ENCODE data around the gene SLC16A8.

The SLC16A8 gene

GRCh38 chr22:38056969-38057891 lies 26.8 kb downstream of the SLC16A8 start, which contains the start of gene PICK1:
Gene PICK1, plus strand, starts transcription at chr22:38057404. Its CDS starts 406 bp downstream, at chr22:38057810.
- H3K27ac ChIP-seq (ENCODE audit: low read length): no peak within 1 kb of the TSS
- H3K4me2 ChIP-seq (ENCODE audit: insufficient read depth, low read length): no peak within 1 kb of the TSS
- DNase-seq (no peak), ATAC-seq (ENCODE audit: insufficient read depth, low read depth) (no peak)
- H3K4me1 ChIP-seq (ENCODE audit: insufficient read depth, low read length): peaks cover 3% of the 10 kb centered on the region
- no peak for TF ChIP-seq EZH2 (IDR thresholded peaks at IDR 0.05; ENCODE audit: borderline replicate concordance, low read depth, low read length, severe bottlenecking)
- no peaks in the 10 kb centered on the region for H3K79me2 ChIP-seq (ENCODE audit: insufficient read depth, low read length)
- H3K4me3 ChIP-seq (ENCODE audit: low read depth in 1 of 2, low read length in 2 of 2): no peak within 1 kb of the TSS
- H4K20me1 ChIP-seq (ENCODE audit: insufficient read depth, low read length): no peaks in the 10 kb centered on the region
- H3K9me3 ChIP-seq (ENCODE audit: insufficient read depth, low read length, severe bottlenecking): no peaks in the 10 kb centered on the region
- no peak within 1 kb of the TSS for H3K9ac ChIP-seq (ENCODE audit: low read depth, low read length)
- H3K27me3 ChIP-seq (ENCODE audit: insufficient read depth, low read length, poor library complexity): peaks cover 2% of the 10 kb centered on the region
- H2AFZ ChIP-seq (ENCODE audit: low read depth, low read length): no peak within 1 kb of the TSS
- H3K36me3 ChIP-seq (ENCODE audit: insufficient read depth, low read length): no peaks in the 10 kb centered on the region

- H3K4me3 ChIP-seq (ENCODE audit: low read depth in 1 of 2, low read length in 2 of 2): no peak overlapping the region
- H3K4me2 ChIP-seq (ENCODE audit: insufficient read depth, low read length): peak overlapping the region; percentile 23; the same call in 1 of the 2 replicates
- peak overlapping the region; percentile 54; the same call in 1 of the 2 replicates for H2AFZ ChIP-seq (ENCODE audit: low read depth, low read length)
- H3K36me3 ChIP-seq (ENCODE audit: insufficient read depth, low read length): no peaks in the 10 kb centered on the region
- peak; percentile 96 for TF ChIP-seq CTCF (IDR thresholded peaks at IDR 0.05; ENCODE audit: borderline replicate concordance, extremely low read depth, low read length, poor library complexity, severe bottlenecking)
- TF ChIP-seq EZH2 (IDR thresholded peaks at IDR 0.05; ENCODE audit: borderline replicate concordance, low read depth, low read length, severe bottlenecking): no peak
- DNase-seq (peak; percentile 79), ATAC-seq (ENCODE audit: insufficient read depth, low read depth) (peak; percentile 98)
- H3K27me3 ChIP-seq (ENCODE audit: insufficient read depth, low read length, poor library complexity): peaks cover 2% of the 10 kb centered on the region
- no peaks in the 10 kb centered on the region for H3K79me2 ChIP-seq (ENCODE audit: insufficient read depth, low read length)
- H4K20me1 ChIP-seq (ENCODE audit: insufficient read depth, low read length): peaks cover 5% of the 10 kb centered on the region; the same call in 1 of the 2 replicates
- no peak overlapping the region for H3K27ac ChIP-seq (ENCODE audit: low read length)
- no peaks in the 10 kb centered on the region for H3K9me3 ChIP-seq (ENCODE audit: insufficient read depth, low read length, severe bottlenecking)
- no peak overlapping the region for H3K9ac ChIP-seq (ENCODE audit: low read depth, low read length)
- peaks cover 8% of the 10 kb centered on the region for H3K4me1 ChIP-seq (ENCODE audit: insufficient read depth, low read length)
Measured at GRCh38 chr22:38051900-38052862, 31.8 kb downstream of the SLC16A8 start.

- Histone ChIP-seq H3K9ac (ENCODE audit: low read depth, low read length) (no peak overlapping the region), H3K36me3 (ENCODE audit: insufficient read depth, low read length) (no peaks in the 10 kb centered on the region), H3K27me3 (ENCODE audit: insufficient read depth, low read length, poor library complexity) (peaks cover 2% of the 10 kb centered on the region), H3K4me1 (ENCODE audit: insufficient read depth, low read length) (peaks cover 8% of the 10 kb centered on the region), H3K79me2 (ENCODE audit: insufficient read depth, low read length) (no peaks in the 10 kb centered on the region), H4K20me1 (ENCODE audit: insufficient read depth, low read length) (peaks cover 5% of the 10 kb centered on the region; the same call in 1 of the 2 replicates), H3K9me3 (ENCODE audit: insufficient read depth, low read length, severe bottlenecking) (no peaks in the 10 kb centered on the region), H3K27ac (ENCODE audit: low read length) (no peak overlapping the region), H2AFZ (ENCODE audit: low read depth, low read length) (no peak overlapping the region), H3K4me3 (ENCODE audit: low read depth in 1 of 2, low read length in 2 of 2) (no peak overlapping the region), H3K4me2 (ENCODE audit: insufficient read depth, low read length) (no peak overlapping the region)
- TF ChIP-seq CTCF (IDR thresholded peaks at IDR 0.05; ENCODE audit: borderline replicate concordance, extremely low read depth, low read length, poor library complexity, severe bottlenecking): no peak
- TF ChIP-seq EZH2 (IDR thresholded peaks at IDR 0.05; ENCODE audit: borderline replicate concordance, low read depth, low read length, severe bottlenecking): no peak
- ATAC-seq (ENCODE audit: insufficient read depth, low read depth) (no peak), DNase-seq (no peak)
Measured at GRCh38 chr22:38051261-38051660, 32.7 kb downstream of the SLC16A8 start.

All from DND-41 (cell line).